HG02759 (cell line): ENCODE data around the gene CEP85L.

Source experiments
- ATAC-seq: cut with Tn5 transposase; IDR thresholded peaks from one replicate; pipeline ENCODE4 v1.9.1; 2021; ENCODE audit warnings: mild to moderate bottlenecking, moderate library complexity; ENCODE audit not compliant: unreplicated experiment

The CEP85L gene

DNA sequence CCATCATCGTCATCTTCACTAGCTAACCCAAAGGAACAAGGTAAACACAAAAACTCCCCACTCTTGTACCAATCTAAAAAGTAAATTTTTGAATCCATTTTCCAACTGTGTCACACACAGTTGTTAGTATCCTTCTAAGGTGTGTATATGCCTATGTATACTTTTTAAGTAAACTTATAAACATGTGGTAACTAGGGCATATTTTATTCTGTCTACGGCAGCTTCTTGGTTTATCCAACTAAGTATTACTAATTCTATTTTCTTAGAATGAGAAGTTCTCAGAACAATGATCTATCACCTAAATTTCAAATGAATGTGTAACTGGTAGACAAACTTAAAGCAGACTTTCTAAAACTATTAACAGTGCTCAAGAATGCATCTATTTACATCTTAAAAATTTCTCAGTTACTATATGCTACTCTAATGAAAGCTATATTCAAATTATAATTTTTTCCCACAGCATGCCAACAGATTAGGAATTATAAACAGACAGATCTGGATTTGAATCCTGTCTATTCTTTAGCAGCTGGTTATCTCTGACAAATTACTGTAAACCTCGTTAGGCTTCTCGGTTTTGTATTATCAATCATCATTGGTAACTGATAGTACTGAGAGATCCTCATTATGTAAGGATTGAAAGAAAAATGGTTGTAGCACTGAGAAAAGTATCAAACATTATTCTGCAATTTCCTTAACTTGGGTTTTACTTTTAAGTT, 105.1 kb downstream of the CEP85L start:
- ATAC-seq = no peak

DNA sequence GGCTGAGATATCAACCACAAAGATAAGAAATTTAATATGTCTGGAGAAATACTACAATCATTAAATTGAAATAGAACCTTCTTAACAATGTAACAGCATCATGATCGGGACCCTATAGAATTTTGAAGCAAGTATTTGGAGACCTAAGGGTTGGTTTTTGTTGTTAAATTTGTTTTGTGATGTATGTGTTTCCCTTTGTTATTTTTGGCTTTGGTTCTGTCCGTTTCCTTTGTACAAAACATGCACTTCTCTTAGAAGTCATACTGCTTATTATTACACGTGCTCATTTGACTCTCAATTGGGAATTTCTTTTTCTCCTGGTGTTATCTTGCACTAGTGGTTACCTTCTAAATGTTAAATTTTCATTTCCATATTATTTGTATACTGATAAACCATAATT, 107.3 kb downstream of the CEP85L start:
- ATAC-seq = no peak

DNA sequence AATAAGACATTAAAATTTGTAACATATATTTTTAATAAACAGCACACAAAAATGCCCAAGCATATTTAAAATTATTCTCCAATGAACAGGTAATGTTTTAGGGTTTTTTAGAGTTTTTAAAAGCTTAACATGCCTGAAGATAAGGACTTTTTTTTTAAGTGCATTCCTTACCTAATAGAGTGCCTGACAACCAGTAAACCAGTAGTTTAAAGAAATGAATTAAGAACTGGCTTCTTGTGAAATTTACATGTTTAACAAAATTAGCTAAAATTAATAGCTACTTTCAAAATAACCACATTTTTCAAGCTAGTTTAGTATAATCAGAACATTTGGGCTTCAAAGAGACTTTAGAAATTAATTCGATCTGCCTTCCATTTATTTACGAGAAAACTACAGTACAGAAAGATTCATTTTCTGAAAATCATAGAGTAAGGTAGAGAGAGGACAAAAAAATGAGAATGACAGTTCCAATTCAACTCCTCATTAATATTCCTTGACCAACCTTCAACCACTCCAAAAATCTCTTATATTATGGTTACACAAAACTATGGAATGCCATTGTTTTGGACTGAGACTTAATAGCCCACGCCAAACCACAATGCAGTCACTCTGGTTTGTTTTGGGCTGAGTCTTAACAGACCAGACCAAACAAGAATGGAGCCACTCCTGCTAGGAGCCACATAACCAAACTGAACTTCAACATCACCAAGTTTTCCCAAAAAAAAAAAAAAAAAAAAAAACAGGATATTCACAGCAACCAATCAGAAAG, 109.0 kb downstream of the CEP85L start:
- no peak for ATAC-seq

DNA sequence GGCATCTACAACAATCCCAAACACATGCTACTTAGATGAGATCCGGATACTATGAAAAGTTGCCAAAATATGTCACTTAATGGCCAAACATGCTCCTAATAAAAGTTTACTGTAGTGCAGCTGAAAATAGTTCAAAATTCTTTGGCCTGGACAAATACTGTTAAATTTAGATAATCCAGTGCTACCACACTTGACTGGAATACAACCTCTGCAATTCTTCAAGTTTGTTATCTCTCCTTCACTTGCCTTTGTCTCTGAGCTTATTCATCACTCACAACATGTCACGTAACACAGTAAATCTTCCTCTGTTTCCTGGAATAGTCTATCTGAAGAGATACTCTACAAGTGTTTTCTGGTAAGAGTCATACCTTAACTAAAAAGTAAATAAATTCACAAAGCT, 113.8 kb downstream of the CEP85L start:
- ATAC-seq = no peak

DNA sequence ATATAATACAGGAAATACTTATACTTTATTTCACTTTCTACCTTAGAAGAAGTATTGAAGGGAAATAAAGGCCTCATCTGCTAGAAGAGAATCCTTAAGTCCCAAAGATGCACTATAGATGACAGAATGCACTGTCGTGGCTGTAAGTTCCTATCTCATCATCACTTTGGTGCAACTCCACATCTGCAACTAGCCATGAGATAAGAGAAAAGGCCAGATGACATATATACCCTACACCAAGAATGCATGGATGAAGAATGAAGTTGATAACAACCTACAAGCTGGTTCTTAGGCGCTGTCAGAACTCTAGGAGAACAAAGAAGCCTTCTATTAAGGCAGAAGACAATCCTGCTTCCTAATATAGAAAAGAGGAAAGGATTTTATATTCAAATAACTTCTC, 114.9 kb downstream of the CEP85L start:
- no peak for ATAC-seq

DNA sequence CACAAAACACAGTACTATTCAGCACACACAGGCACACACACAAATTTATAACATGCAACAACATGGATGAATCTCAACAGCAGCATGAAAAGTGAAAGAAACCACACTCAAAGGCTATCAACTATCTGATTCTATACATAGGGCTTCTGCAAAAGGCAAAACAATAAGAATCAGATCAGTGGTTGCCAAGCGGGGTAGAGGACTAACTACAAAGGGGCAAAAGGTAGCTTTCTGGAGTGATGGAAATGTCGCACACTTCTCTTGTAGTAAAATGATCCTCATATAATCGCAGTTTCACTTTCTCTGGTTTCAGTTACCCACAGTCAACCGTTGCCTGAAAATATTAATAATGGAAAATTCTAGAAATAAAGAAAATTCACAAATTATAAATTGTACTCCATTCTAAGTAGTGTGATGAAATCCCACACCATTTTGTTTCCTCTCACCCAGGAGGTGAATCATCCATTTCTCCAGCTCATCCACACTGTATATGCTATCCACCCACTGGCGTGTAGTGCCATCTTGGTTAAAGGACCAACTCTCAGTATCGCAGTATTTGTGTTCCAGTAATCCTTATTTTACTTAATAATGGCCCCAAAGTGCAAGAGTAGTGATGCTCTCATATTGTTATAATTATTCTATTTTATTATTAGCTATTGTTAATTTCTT, 116.1 kb downstream of the CEP85L start:
- no peak for ATAC-seq

DNA sequence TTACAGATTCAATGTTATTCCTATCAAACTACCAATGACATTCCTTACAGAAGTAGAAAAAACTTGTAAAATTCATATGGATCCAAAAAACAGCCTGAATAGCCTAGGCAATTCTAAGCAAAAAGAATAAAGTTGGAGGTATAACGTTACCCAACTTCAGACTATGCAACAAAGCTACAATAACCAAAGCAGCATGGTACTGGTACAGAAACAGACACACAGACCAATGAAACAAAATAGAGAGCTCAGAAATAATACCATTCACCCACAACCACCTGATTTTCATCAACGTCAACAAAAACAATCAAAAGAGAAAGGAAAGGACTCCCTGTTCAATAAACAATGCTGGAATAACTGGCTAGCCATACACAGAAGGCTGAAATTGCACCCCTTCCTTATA, 120.4 kb downstream of the CEP85L start:
- ATAC-seq = no peak

DNA sequence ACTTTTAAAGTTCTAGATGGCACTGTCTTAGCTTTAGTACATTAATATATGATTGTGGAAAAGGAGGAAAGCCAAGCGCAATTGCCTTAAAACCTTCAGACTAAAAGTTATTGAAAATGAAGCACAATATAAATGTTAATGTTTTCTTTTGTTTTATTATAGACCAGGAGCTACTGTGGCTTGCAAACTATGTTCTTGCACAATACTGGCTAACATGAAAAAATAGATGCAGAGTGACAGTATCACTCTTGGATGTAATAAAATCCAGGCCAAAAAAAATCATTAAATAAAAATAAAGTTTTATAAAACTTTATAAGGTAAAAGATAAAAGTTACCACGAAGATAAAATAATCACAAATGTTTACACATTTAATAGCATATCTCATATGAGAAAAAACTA, 121.6 kb downstream of the CEP85L start:
- ATAC-seq = no peak

DNA sequence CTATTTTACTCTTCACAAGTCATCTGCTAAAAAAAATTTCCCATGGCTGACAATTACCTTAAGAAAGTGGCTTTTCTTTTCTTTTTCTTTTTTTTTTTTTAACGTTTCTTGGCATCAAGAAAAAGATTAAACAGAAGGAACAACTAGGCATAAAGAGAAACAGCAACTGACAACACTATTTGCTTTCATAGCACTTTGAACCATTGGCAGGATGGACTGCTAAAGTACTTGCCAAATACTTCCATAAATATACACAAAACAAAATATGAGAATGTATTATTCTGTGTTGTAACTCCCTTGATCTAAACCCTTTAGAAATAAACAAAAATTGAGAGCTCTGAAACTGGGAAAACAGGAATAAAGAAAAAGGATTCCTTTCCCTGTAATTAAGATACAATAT, 123.3 kb downstream of the CEP85L start:
- ATAC-seq = no peak

DNA sequence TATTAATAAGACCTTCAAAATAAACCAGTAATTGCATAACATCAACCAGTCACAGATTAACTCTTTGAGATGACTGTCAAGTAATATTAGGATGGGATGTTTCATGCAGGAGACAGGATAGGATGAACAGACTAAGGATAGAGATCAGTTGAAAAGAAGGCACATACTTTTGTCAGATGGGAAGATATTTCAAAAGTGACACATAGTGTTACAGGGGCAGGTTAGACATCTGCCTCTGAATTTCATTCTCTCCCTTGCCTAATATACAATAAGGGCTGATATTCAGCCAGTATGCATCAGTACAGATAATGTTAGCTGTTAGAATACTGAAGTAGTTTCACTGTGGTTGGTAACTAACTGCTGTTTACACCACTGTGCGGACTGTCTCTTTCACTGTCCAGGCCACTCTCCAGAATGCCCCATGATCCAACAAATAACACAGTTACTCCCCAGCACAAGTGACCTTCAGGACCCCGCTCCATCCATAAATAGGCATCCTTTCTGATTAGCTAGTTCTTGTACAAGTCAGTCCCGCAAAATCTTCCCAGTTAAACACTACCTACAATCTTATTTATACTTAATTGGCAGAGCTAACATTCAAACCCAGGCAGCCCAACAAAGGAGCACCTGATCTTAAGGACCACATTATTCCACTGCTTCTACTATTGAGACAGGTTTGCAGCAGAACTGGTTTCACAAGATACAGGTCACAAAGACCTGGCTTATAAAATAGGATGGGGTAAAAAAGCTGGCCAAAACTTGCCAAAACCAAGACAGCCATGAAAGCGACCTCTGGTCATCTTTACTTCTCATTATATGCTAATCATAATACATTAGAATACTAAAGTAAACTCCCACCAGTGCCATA, 125.2 kb downstream of the CEP85L start:
- ATAC-seq = no peak

DNA sequence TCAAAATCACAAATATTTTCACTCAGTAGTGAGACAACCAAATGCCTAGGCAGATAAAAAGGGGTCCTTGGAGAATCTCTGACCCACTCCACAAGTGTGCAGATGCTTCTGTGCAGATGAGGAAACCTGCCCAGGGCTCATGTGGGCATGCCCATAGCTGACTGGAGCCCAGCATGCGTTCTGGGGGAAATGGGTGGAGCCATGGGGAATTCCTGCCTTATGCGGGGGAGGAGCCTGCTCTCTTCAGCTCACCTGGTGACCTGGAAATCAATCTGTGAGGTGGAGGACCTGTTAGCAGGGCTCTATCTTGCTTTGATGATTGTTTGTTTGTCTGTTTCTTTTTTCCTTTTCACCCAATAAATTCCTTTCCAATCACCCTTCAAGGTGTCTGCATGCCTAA, 126.7 kb downstream of the CEP85L start:
- no peak for ATAC-seq

DNA sequence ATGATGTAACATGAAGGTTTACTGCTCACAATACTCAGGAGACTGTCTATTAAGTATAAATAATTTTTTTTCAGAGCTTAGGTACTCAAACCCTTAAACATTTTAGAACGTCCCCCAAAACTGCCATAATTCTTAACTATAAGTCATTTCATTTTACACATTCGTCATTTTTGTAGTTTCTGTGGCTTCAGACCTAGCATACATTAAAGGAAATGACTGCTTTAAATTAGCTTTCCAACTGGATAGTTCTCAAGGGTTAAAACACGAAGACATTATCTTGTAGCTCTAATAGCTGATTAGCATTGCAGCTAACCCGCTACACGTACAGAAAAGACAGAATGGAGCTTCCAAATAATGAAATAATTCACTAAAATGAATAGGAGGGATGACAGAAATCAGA, 128.2 kb downstream of the CEP85L start:
- no peak for ATAC-seq

DNA sequence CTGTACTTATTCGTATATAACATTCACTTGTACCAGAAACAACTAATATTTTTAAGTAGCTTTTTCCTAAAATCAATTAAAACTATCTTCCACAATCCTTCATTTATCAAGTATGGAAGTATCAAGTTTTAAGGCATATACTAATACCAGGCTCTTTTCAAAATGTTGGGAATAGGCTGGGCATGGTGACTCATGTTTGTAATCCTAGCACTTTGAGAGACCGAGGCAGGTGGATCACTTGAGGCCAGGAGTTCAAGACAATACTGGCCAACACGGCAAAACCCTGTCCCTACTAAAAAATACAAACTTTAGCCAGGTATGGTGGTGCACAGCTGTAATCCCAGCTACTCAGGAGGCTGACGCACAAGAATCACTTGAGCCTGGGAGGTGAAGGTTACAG, 129.0 kb downstream of the CEP85L start:
- no peak for ATAC-seq

DNA sequence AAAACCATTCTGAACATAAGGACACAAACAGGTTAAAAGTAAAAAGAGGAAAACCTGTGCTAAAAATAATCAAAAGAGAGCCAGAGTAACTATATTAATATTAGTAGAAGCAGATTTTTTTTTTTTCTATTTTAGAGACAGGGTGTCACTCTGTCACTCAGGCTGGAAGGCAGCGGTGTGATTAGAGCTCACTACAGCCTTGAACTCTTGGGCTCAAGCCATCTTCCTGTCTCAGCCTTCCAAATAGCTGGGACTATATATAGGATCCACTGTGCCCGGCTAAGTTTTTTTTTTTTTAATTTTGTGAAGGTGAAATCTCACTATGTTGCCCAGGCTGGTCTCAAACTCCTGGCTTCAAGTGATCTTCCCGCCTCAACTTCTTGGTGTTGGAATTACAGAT, 136.7 kb downstream of the CEP85L start:
- ATAC-seq = no peak

DNA sequence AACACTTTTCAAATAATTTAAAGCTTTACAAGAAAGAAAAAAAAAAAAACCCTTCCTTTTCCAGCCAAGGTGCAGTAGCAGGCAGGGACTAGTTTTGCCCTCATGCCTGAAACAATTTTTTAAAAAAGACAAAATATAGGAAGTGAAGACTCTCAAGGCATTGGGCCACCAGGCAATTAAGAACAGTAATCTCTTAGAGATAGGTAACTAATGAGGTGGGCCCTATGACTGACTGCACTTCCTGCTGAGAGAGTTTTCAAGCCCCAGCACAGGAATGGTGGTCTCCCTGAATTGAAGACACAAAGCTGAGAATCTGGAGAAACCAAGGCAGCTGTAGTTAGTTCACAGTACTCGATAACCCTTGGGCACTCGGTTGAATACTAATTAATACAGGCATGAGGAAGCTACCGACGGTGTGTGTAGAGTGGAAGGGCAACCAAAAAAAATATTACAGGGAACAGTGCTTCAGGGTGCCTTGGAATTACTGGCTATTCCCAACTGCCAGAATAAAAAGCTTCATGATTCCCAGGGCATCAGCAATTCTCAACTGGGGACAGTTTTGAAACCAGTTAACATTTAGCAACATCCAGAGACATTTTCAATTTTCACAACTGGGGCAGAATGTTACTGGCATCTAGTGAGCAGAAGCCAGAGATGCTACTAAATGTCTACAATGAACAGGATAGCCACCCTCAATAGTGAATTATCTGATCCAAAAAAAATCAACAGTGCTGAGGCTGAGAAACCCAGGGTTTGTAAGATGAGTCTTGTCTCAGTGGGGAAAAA, 139.3 kb downstream of the CEP85L start:
- ATAC-seq = no peak

DNA sequence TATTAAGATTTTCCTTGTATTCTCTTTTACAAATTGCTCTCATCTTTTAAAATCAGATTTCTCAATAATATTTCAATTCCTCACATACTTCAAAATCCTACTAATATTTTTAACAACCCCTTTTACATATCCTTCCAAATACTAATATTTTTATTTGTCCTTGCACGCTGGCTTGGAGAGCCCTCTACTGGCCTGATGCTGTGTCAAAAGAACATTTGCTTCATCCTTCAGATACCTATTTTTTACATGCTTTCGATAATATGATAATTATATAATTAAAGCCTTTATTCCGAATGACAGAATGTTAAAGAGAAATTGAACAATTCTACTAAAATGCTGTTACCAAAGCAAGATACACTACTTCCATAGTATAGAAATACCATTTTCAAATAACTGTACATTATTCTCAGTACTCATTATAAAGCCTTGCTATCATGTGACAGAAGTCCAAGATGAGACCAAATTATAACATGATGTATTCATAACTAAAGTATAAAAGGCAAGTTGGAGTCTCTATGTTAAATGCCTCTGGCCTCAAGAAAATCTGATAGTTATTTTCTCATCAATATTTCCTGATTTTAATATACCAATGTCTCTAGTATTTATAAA, 142.3 kb downstream of the CEP85L start:
- no peak for ATAC-seq

DNA sequence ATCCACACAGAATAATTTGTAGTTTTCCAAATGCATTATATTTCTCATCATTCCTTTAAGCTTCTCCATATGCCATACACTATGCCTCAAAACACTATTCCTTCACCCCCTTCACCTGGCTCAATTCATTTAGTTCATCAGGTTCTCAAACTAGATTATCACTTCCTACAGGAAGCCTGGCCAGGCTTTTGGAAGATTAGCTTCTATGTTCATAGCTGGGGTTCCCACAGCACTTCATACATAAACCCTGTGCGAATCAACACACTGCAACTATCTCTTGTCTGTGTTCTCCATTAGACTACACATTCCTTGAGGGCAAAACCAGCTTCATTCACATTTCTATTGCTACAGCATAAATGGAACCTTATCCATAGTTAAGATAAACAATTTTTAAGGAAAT, 143.8 kb downstream of the CEP85L start:
- no peak for ATAC-seq

DNA sequence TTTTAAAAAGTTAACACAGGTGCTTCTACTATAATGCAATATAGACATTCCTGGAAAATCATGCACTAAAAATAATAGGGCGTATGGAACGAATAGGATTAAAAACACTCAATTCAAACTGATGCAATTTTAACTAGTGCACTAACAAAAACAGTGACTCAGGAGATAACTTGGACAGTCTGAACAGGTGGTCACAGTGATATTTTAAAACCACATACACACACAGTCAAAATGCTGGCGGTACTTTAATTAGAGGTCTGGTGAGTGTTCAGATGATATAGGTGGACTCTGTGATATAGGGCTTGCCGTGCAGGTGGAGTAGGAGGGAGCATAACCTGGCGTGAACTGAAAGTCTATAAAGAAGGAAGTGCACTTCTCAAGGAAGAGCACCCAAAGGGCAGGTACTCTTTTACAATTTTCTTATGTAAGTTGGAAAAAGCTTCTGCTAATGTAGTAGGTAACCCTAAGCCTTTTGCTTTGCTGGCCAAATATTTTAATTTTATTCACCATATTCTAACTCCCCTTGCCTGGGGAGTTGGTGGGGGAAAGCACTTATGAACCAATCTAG, 145.2 kb downstream of the CEP85L start:
- ATAC-seq = no peak

DNA sequence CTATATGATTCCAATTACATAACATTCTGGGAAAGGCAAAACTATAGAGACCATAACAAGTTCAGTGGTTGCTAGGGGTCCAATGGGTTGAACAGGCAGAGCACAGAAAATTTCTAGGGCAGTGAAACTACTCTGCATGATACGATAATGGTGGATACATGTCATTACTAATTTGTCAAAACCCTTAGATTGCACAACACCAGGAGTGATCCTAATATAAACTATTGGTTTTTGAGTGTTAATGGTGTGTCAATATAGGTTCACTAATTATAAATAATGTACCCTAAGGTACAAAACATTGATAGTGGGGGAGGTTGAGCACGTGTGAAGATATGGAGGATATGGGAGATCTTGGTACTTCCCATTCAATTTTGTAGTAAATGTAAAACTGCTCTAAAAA, 145.7 kb downstream of the CEP85L start:
- no peak for ATAC-seq

DNA sequence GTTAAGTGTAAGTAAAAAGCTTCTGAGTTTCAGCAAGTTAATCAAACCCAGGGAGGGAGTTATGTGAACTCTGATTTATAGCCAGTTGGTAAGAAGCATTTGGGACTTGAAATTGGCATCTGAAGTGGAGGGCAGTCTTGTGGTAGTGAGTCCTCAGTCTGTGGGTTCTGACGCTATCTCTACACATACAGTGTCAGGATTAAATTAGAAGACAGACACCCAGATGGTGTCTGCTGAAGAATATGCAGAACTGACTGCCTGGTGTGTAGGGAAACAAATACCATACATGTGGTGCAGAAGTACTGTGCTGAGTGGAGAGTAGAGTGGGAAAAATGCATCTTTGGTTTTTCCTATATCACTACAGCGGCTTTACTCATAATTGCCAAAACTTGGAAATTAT, 146.8 kb downstream of the CEP85L start:
- ATAC-seq = no peak
